Loucy (cell line): Measurements from ENCODE around the gene LPP.

Experiments used
- CTCF ChIP-seq: fragments of 200-600 bp; sonication (generic); conservative IDR thresholded peaks from 2 replicates; pipeline ENCODE4 v1.5.1; 2014; ENCODE audit warnings: mild to moderate bottlenecking, antibody characterized with exemption, low read length
- EZH2phosphoT487 ChIP-seq: fragments of 200-600 bp; IDR thresholded peaks from 2 replicates; pipeline ENCODE4 v1.6.1; 2018; ENCODE audit warnings: antibody characterized with exemption, mild to moderate bottlenecking, moderate library complexity, borderline replicate concordance

- TF ChIP-seq CTCF (peak; percentile 47), EZH2phosphoT487 (no peak)
Measured at GRCh38 chr3:188362405-188362831, 208.5 kb downstream of the LPP start.
